Ascending aorta (tissue), 2 donors: ENCODE results near the gene OR1J2. TPM values are rescaled to one million over a fixed set of nuclear protein-coding genes. Genes with fewer than 3 reads are reported as not detected.
"Not testable (repeated sequence)": the region's sequence is repeated elsewhere in the genome, so short reads cannot be mapped to it uniquely, and the experiment has no call there.

ENCODE experiments used
- DNase-seq, 2 donors: peaks; one replicate each; pipeline ENCODE4 v3.0.0-alpha.2; 2019; ENCODE audit warnings: low spot score in 2 of 2
- H3K27ac ChIP-seq, 2 donors: fragments of 200-600 bp; sonication (generic); one replicate each; pipeline ENCODE4 v1.5.1; 2016 to 2017; ENCODE audit warnings: mild to moderate bottlenecking in 1 of 2
- H3K27me3 ChIP-seq: fragments of 200-600 bp; sonication (generic); one replicate; pipeline ENCODE4 v1.5.1; 2017
- H3K36me3 ChIP-seq, 2 donors: fragments of 200-600 bp; sonication (generic); one replicate each; pipeline ENCODE4 v1.5.1; 2016
- H3K4me1 ChIP-seq, 2 donors: fragments of 200-600 bp; sonication (generic); one replicate each; pipeline ENCODE4 v1.5.1; 2016 to 2017; ENCODE audit warnings: mild to moderate bottlenecking in 1 of 2
- H3K4me3 ChIP-seq, 2 donors: fragments of 200-600 bp; sonication (generic); one replicate each; pipeline ENCODE4 v1.5.1; 2016 to 2017; ENCODE audit warnings: mild to moderate bottlenecking in 1 of 2
- H3K9me3 ChIP-seq, 2 donors: fragments of 200-600 bp; sonication (generic); one replicate each; pipeline ENCODE4 v1.5.1; 2016
- CTCF ChIP-seq, 3 experiments: fragments of 200-600 bp in 2 of 3; fragments of 450-650 bp in 1 of 3; sonication (generic) in 2 of 3; IDR thresholded peaks; one replicate each; pipeline ENCODE4 v1.5.1; 2016 to 2019; ENCODE audit warnings: antibody characterized with exemption in 3 of 3, mild to moderate bottlenecking in 1 of 3, moderate library complexity in 1 of 3
- intact Hi-C: fragments of 100-400 bp; cut with DNase I; formaldehyde crosslinking; loops from one replicate; pipeline ENCODE4 v1.15.1; 2023
- total RNA-seq: library from RNA; depleted of rRNA; stranded (reverse); fragments of >200 nt; gene quantifications from one replicate; pipeline ENCODE4 v1.1.0, GENCODE V29; 2016

Gene OR1J2
- total RNA-seq, 1 donor from 2014 or later, result not detected

DNA sequence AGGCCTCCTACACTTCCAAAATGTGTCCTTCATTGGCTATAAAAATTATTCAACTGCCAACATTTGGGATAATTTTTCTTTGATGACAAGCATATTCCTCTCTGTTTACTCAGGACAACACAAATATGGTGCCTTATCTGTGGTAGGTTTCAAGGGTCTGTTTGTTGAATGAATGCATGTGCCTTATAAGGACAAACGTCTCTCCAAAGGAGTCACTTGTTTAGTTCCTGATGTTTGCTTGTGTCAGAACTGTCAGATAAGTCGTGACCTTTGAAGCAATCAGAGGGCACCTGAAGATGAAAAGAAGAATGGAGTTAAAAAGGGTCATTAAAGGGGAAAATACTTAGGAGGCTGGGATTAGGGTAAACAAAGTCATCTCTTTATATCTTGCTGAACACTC lies 3.6 kb upstream of the OR1J2 start:
- TF ChIP-seq CTCF (IDR thresholded peaks at IDR 0.05), result no peak
- H3K4me3 ChIP-seq, result no peak overlapping the region
- no peaks in the 10 kb centered on the region for H3K36me3 ChIP-seq
- no peaks in the 10 kb centered on the region for H3K4me1 ChIP-seq
- intact Hi-C loops, result no loop called here
- no peaks in the 10 kb centered on the region for H3K9me3 ChIP-seq
- no peak overlapping the region for H3K27ac ChIP-seq
- DNase-seq, result no peak
- no peaks in the 10 kb centered on the region for H3K27me3 ChIP-seq

DNA sequence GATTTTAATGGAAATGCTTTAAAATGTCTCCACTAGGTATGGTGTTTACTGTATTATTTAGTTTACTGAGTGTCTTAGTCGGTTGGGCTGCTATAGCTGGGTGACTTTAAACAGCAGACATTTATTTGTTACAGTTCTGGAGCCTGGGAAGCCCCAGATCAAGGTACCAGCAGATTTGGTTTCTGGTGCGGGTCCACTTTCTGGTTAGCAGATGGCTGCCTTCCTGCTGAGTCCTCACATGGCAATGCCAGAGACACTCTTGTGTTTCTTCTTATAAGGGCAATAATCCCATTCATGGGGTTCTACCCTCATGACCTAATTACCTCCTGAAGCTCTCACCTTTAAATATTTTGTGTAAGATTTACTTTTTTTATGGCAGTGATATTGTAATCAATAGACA lies 7.6 kb downstream of the OR1J2 start:
- Histone ChIP-seq H3K9me3 (no peaks in the 10 kb centered on the region), H3K27ac (no peak overlapping the region), H3K4me1 (no peaks in the 10 kb centered on the region), H3K4me3 (no peak overlapping the region), H3K27me3 (no peaks in the 10 kb centered on the region), H3K36me3 (no peaks in the 10 kb centered on the region)
- TF ChIP-seq CTCF (IDR thresholded peaks at IDR 0.05), result no peak
- DNase-seq, result no peak
- intact Hi-C loops, result no loop called here

GRCh38 chr9:122518841-122519240 lies 8.2 kb downstream of the OR1J2 start, which contains the start of gene OR1J4:
TSS of gene OR1J4 (plus strand) at chr9:122519141. CDS start at chr9:122519141, 0 bp downstream.
- no peaks in the 10 kb centered on the region for H3K4me1 ChIP-seq
- no peak for TF ChIP-seq CTCF (IDR thresholded peaks at IDR 0.05)
- no peak within 1 kb of the TSS for H3K27ac ChIP-seq
- H3K4me3 ChIP-seq, result no peak within 1 kb of the TSS
- intact Hi-C loops, result no loop called here
- no peaks in the 10 kb centered on the region for H3K36me3 ChIP-seq
- no peaks in the 10 kb centered on the region for H3K27me3 ChIP-seq
- no peak for DNase-seq
- H3K9me3 ChIP-seq, result no peaks in the 10 kb centered on the region

GRCh38 chr9:122519376-122519775 lies 8.8 kb downstream of the OR1J2 start:
- TF ChIP-seq CTCF (IDR thresholded peaks at IDR 0.05), result no peak
- DNase-seq, result no peak
- no peaks in the 10 kb centered on the region for H3K27me3 ChIP-seq
- H3K36me3 ChIP-seq, result no peaks in the 10 kb centered on the region
- H3K27ac ChIP-seq, result no peak overlapping the region
- no peak overlapping the region for H3K4me3 ChIP-seq
- no peaks in the 10 kb centered on the region for H3K9me3 ChIP-seq
- intact Hi-C loops, result no loop called here
- H3K4me1 ChIP-seq, result no peaks in the 10 kb centered on the region

GRCh38 chr9:122526602-122527001 lies 16.0 kb downstream of the OR1J2 start:
- Histone ChIP-seq H3K9me3 (no peaks in the 10 kb centered on the region), H3K36me3 (no peaks in the 10 kb centered on the region), H3K27me3 (no peaks in the 10 kb centered on the region), H3K4me1 (no peaks in the 10 kb centered on the region), H3K4me3 (no peak overlapping the region), H3K27ac (no peak overlapping the region)
- no peak for DNase-seq
- intact Hi-C loops, result no loop called here
- TF ChIP-seq CTCF (IDR thresholded peaks at IDR 0.05), result no peak

GRCh38 chr9:122527193-122527592 lies 16.6 kb downstream of the OR1J2 start, which contains the start of gene OR1N1:
TSS of gene OR1N1 (minus strand) at chr9:122527293. CDS start at chr9:122527293, 0 bp downstream.
- DNase-seq, result no peak
- H3K4me1 ChIP-seq, result no peaks in the 10 kb centered on the region
- no peaks in the 10 kb centered on the region for H3K36me3 ChIP-seq
- no peaks in the 10 kb centered on the region for H3K27me3 ChIP-seq
- no peak for TF ChIP-seq CTCF (IDR thresholded peaks at IDR 0.05)
- intact Hi-C loops, result no loop called here
- H3K4me3 ChIP-seq, result no peak within 1 kb of the TSS
- no peaks in the 10 kb centered on the region for H3K9me3 ChIP-seq
- H3K27ac ChIP-seq, result no peak within 1 kb of the TSS

DNA sequence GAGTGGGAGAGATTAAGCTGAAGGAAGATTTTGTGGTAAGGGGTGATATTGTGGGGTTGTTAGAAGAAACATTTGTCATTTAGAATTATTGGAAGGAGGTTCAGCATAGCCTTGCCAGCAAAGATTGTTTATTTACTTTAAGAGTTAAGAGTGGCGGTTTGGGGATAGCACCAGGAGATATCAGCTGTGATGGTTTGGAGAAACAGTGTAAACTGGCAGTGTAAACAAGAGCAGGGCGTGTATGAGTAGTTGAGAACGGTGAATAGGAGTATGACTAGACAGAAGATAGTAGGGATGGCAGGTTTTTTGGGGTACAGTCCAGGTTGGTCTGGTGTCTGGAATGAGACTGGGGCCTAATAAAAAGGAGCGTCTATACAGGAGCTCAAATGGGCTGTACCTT lies 20.6 kb downstream of the OR1J2 start:
- H3K27me3 ChIP-seq, H3K36me3 ChIP-seq, H3K27ac ChIP-seq, H3K4me1 ChIP-seq, H3K4me3 ChIP-seq, DNase-seq, intact Hi-C loops, H3K9me3 ChIP-seq: not testable (repeated sequence)
